SK-N-DZ (cell line): ENCODE data around the gene PAPPA2.

Experiments
- DNase-seq: peaks from one replicate; pipeline ENCODE4 v3.0.0-alpha.2; 2015; ENCODE audit warnings: low spot score

Gene PAPPA2

DNA sequence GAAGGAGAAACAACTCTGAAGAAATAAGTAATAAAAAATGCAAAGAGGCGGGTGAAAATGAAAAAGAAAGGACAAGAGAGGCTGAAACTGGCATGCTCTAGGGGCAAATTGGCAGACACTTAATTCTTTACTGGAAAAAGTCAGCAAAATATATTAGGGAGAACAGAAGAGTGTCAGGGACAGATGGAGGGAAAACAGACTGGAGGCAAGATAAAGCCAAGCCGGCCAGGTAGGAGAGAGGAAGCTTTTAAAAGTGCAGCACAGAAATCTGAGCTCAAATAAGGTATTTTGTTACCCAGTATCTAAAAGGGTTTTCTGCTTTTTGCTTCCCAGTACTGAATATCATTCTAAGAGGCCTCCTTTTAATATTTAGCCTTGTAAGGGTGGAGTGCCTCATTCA is 339.3 kb downstream of the PAPPA2 start:
- no peak for DNase-seq

DNA sequence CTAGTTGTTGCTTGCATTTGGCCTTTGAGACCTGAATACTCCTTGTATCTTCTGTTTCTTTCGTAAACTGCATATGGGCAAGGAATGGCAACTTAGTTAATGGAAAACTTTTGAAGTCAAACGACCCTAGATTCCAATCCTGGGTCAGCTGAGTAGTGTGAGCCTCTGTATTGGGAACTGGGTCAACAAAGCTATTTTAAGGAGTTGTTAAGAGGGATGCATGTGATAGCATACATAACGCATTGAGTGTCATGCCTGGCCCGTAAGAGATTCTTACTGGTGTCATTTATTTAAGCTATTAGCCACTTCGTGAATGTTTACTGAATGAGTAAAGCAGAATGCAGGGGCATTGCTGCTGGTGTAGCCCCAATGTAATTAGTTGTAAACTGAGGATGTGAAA is 340.1 kb downstream of the PAPPA2 start:
- no peak for DNase-seq

- no peak for DNase-seq
Measured at GRCh38 chr1:176803596-176803995, 340.6 kb downstream of the PAPPA2 start.

DNA sequence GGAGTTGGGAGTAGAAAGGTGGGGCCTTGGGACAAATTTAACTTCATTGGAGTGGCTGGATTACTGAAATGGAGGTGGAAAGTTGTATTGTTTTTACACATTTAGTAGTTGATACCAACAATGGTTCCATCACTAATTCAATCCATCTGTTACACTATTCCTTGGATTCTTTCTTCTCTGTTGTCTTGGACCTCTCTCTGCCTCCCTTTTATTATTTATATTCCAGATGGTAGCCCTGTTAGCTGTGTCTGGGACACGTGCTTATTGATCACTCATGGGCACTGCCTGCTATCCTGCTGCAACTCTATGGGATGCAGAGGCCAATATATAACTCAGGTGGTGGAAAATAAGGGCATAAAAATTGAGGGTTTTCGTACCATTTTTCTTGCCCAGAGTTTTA is 346.3 kb downstream of the PAPPA2 start:
- no peak for DNase-seq

DNA sequence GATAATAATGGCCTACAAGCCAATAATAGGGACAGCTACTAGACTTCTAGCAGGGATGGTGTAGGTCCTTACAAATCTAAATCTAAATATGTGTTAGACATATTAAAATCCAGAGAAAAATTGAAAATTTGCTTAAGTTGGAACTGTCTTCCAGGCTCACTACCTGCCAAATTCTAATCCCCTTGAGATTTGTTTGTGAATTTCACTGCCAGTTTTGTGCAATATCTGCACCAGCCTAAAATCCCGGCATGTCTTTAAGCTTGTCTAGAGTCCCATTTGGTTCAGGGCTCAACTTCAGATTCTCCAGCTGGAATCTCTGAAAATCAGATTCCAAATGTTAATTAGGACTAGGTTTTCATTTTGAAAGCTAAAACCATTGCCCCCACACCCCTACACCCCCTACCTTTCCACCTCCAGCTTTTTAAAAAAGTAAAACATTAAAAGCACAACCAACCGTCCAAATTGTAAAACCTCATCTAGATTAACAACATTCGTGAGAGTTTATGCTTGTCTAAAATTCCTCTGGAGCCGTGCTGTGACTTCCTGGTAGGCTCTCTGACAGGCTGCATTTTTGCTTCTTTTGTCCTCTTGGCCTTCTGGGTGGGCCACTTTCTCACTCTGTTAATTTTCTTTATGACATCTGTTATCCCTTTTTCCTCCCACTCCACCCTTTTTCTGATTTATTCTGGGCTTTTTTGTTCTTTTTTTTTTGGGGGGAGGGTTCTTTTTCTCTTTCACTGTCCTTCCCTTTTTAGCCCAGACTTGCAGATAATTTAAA is 348.7 kb downstream of the PAPPA2 start:
- no peak for DNase-seq

DNA sequence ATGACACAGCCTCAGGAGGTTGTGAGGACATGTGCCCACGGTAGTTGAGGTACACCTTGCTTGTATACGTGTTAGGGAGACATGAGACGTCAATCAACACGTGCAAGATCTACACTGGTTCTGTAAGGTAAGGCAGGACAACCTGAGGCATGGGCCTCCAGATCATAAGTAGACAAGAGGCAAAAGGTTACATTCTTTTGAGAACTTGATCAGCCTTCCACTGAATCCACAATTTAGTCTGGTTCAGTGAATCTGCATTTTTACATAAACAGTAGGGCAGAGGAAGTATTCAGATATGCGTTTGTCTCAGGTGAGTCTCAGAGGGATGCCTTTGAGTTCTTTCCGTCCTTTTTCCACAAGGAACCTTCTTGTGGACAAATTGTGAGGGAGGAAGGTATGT is 352.6 kb downstream of the PAPPA2 start:
- DNase-seq = no peak

- no peak for DNase-seq
Measured at GRCh38 chr1:176816232-176816631, 353.3 kb downstream of the PAPPA2 start.

DNA sequence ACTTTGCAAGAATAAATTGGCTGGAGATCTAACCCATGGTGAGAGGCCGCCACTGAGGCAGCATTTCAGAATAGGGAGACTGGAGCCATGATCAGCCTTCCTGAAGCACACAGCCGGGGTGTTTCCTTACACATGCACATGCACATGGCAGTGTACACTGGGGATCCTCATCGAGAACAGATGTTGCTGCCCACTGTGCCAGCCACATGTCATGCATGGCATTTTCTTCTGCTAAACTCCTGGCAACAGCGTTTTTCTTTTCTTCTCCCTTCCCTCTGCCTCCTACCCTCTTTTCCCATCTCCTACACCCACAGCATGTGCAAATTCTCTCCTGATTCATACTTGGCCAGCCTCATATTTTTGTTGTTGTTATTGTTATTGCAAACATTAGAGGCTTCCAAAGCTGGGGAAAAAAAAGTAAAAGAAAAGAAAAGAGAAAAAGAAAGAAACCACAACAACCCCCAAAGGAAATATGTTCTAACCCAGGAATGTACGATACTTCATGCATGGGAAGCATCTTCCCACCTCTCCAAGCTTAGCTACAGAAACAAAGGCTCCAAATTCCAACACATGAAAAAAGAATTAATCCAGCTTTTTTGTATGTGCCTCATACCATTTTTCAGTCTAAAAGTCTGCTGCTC is 357.5 kb downstream of the PAPPA2 start:
- no peak for DNase-seq

DNA sequence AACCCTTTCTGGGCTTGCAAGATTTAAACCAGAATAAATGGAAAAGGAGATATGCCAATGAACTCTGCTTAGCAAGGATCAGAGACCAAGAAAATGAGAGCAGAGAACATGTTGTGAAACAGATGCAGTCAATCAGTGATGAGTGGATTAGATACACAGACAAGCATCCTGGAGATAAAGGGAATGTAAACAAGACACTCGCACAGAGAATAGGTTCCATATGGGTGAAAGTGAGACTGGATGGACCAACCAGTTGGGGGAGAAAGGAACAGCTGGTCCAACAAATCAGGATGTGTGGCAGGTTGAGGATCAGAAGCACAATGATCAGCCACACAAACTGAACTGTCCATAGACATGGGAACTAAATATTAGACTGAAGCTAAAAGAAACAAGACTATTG is 363.3 kb downstream of the PAPPA2 start:
- peak; percentile 65 for DNase-seq

- no peak for DNase-seq
Measured at GRCh38 chr1:176829261-176829660, 366.3 kb downstream of the PAPPA2 start.

- no peak for DNase-seq
Measured at GRCh38 chr1:176831150-176831549, 368.2 kb downstream of the PAPPA2 start.

DNA sequence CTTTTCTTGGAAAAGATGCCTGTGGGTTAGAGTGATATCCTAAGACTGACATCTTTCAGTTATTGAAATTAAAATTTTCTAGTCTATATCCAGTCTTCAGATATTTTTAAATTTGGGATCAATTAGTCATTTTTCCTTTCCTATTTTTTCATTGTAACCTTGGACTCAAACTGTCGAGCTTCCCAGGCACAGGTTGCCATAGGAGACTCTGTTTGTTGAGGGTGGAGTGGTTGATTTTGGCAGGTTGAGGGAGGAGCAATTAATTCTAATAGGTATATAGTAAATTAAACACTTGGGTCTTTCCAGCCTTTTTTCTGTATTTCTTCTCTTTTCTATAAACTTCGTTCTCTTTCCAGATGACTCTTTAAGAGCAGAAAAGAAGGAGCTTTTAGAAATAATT is 374.7 kb downstream of the PAPPA2 start:
- no peak for DNase-seq

DNA sequence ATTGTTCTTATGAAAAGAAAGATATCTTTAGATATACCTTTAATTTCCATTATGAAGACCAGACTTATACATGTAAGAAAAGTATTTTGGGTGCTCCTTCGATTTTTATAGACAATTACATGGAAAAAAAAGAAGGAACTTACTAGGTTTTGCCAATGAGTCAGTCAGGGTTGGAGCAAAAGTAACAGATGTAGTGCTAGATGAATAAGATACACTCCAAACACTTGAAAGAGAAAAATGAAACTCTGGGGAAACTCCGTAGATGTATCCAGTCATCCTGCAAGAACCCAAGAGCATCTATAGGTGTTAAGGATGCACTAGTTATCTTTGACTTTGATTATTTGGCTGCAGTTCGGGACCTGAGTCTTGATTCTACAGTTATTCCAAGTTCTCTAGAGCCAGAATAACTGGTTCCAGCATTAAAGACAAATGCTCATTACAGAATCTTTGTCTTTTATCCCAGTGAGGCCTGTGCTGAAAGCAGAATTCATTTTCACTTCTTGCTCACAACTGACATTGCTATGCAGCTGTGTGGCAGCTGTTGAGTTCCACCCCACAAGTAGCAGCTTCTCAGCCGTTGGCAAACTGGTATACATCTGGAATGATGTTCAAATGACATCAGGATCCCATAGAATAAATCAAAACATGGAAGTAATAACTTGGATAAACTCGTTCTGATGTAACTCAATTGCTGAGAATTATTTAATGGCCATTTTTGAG is 375.5 kb downstream of the PAPPA2 start:
- DNase-seq = no peak

DNA sequence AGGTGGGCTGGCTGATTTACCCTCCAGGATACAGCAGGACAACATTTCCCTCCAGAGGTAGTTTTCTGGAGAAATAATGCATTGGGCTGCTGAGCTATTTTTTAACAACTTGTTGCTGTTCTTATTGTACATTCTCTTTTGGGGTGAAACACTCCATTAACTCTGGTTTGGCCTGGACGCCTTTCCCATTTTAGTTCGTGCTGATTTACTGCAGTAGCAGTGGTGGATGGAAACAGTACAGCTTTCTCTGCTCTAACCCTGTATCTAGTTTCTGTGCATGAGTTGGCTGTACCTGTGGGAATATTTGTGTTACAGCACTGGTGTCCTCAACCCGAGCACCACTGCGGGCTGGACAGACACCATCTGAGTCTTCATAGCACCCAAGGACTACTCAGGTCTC is 376.2 kb downstream of the PAPPA2 start:
- no peak for DNase-seq

- DNase-seq = no peak
Measured at GRCh38 chr1:176841238-176841637, 378.3 kb downstream of the PAPPA2 start.

DNA sequence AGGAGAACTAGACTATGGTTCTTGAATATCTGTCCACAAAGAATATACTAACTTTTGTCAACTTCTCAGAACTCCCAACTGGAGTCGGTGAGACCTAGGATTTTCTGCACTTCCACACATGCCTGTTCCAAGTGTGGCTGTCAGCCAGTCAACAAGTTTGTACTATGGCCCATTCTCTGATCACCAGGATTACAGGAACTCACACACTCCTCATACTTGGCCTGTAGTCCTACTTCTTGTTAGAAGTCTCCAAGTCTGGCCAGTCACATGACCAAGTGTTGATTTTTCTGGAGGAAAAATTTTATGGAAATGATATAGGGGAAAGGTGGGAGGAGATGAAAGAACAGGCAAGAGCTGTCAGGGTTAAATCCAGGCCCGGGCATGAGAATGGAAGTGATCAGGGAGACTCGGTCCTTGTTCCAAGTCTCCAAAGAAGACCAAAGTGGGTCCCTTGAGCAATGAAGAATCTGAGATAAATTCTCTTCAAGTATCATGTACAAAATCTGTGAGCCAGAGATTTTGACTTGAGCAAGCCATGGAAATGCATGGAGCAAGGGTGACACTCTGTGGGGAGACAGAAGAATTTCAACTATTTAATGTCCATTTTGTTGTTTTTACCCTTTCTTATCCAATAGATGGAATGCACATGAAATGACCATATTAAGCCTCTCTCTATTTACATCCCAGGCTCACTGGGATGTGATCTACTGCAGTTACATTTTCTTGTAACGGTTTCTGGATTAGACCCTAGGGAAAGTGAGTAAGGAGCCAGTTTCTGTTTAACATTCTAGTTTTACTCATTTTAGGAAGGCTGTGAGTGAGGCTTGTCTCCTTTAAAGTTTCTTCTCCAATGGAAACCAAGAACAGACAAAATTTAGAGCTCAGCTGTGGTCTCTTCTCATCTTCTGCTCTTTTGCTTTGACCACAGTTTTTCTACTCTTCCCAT is 380.6 kb downstream of the PAPPA2 start:
- peak; percentile 57 for DNase-seq

DNA sequence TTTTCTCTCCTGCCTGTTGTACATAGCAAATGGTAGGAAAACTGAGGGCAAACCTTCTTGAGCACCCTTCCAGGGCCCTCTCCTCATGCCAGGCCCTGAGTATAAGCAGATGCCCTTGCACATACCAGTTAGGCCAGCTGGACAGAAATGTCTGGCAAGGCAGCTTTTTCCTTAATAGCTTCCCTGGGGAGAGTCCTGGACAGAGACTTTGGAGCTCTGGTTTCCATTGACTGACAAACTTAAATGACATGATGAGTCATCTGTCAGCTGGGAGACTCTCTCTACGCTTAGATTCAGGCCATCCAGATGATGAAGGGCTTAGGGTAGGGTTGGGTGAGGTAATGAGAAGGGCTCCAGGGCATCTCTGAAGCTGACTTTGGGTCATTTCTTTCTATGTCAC is 384.1 kb downstream of the PAPPA2 start:
- peak; percentile 74 for DNase-seq

GRCh38 chr1:176849281-176849680 is 386.3 kb downstream of the PAPPA2 start:
- no peak for DNase-seq

DNA sequence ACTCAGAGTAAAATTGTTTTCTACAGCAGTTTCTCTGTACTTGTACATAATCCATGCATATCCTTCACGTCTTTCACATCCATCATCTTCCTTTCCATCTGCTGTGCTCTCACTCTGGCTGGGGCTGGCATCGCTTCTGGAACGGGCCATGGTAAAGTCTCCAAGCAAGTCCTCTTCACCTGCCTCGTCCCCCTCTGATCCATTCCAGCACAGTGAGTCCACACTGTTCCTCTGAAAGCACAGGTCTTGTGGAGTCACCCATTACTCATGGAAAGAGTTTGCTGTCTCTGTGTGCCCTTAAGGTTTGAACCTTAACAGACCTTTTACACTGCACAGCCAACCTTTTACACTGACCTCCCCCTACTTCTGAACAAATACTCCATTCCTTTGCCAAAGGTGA is 387.9 kb downstream of the PAPPA2 start:
- no peak for DNase-seq

DNA sequence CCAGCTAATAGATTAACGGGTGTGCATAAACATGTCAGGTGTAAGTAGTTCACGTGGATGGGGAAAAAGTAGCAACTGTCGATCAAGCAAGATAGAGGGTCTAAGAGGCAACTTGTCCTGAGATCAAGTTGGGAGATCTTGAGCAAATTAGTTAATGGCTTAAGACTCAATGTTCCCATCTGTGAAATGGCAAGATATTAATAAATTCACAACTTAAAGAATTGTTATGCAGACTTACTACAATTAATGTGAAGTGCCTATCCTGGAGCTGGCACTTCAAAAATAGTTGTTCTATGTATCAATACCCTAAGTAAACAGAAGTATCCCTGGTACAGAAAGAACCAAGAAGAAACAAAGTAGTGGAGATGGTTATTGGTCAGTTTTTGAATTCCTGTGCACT is 389.1 kb downstream of the PAPPA2 start:
- no peak for DNase-seq

DNA sequence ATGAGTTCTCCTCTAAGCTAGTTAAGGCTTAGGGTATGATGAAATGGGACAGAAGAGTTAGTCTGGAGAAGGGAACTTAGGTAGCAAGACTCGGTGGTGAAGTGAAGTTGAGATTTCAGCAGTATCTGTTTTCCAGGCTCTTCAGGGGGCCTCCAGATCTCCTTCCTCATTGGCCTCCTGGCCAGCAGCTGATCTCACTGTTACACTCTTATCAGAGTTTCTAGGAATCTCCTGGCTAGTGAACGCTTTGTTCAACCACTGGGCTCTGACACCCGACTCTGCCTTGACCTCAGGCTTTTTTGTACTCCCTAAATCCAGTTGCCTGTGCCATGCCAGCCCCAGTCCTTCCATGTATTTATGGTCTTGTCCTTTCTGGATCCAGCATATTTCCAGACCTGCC is 390.5 kb downstream of the PAPPA2 start:
- no peak for DNase-seq

DNA sequence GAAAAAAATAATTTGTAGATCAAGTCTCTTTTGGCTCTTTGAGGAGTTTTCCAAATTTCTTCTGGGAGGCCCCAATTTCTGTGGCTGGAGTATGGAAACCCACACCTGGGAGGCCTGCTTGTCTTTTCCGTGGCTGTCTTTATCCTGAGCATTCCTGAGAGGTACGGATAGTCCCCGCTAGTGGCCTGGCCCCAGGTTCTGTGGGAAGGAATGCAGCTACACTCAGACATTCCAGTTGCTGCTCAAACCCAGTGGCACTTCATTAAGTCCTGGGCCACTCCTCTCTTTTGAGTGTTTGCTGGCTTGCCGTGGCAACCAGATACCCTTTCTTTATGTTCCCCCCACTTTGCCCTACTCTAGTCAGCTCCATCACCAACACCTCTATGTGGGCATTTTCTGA is 391.1 kb downstream of the PAPPA2 start:
- no peak for DNase-seq
